Fibroblast of lung (primary cell): ENCODE results near the gene DNM1L.

Experiments used
- CTCF ChIP-seq, 2 donors: IDR thresholded peaks in 1 of 2; conservative IDR thresholded peaks in 1 of 2; 1 replicate in 1 of 2; 2 replicates in 1 of 2; pipeline ENCODE4 v1.5.1; 2011 to 2012; ENCODE audit warnings: low read length in 2 of 2, control low read depth in 1 of 2, inconsistent platforms in 1 of 2, low read depth in 1 of 2, mild to moderate bottlenecking in 1 of 2
- EZH2 ChIP-seq: IDR thresholded peaks from 2 replicates; pipeline ENCODE4 v1.5.1; 2012; ENCODE audit warnings: low read length, control low read depth, mild to moderate bottlenecking; ENCODE audit errors: missing control alignments

- TF ChIP-seq CTCF (conservative IDR thresholded peaks at IDR 0.05 in 1 of 2, IDR thresholded peaks at IDR 0.05 in 1 of 2; ENCODE audit: low read depth in 1 of 2, low read length in 2 of 2) (no peak), EZH2 (no peak)
These were observed 91.0 kb downstream of the DNM1L start for GRCh38 chr12:32770141-32770540.
